HL-60 (cell line): ENCODE data around the gene MAPK1.
A peak's percentile ranks its signal among the peaks of the same experiment; 100 is the strongest.

Experiments
- DNase-seq, 2 experiments: peaks; one replicate each; pipeline ENCODE4 v3.0.0-alpha.2; 2010 to 2020; ENCODE audit warnings: low read depth in 1 of 2, low spot score in 1 of 2
- H3K27ac ChIP-seq: fragments of 250-450 bp; sonication (Bioruptor Pico); replicated peaks from 2 replicates; pipeline ENCODE4 v1.5.1; 2020; ENCODE audit warnings: mild to moderate bottlenecking, moderate library complexity
- H3K27me3 ChIP-seq: fragments of 250-450 bp; sonication (Bioruptor Pico); 2 replicates; pipeline ENCODE4 v1.5.1; 2021; ENCODE audit warnings: mild to moderate bottlenecking, moderate library complexity; ENCODE audit not compliant: insufficient read depth, poor library complexity, severe bottlenecking
- H3K4me3 ChIP-seq: replicated peaks from 2 replicates; pipeline ENCODE4 v1.5.1; 2011; ENCODE audit warnings: mild to moderate bottlenecking, control low read depth, low read length; ENCODE audit not compliant: insufficient read depth
- CTCF ChIP-seq: IDR thresholded peaks from one replicate; pipeline ENCODE4 v1.5.1; 2011; ENCODE audit warnings: low read length, control low read depth, inconsistent platforms; ENCODE audit not compliant: insufficient read depth
- GABPA ChIP-seq: IDR thresholded peaks from 2 replicates; pipeline ENCODE4 v1.6.1; 2012; ENCODE audit warnings: low read depth
- POLR2AphosphoS5 ChIP-seq: IDR thresholded peaks from 2 replicates; pipeline ENCODE4 v1.6.1; 2012; ENCODE audit warnings: low read depth
- REST ChIP-seq: IDR thresholded peaks from 2 replicates; pipeline ENCODE4 v1.6.1; 2012; ENCODE audit warnings: low read depth; ENCODE audit not compliant: insufficient replicate concordance
- SPI1 ChIP-seq: IDR thresholded peaks from 2 replicates; pipeline ENCODE4 v1.6.1; 2012; ENCODE audit warnings: low read depth, mild to moderate bottlenecking, borderline replicate concordance

MAPK1 gene

GRCh38 chr22:21736948-21737347 lies 130.5 kb downstream of the MAPK1 start:
- Histone ChIP-seq H3K4me3 (no peak overlapping the region), H3K27me3 (no peaks in the 10 kb centered on the region), H3K27ac (no peak overlapping the region)
- TF ChIP-seq CTCF (no peak), REST (no peak), SPI1 (no peak)
- DNase-seq, result no peak

DNA sequence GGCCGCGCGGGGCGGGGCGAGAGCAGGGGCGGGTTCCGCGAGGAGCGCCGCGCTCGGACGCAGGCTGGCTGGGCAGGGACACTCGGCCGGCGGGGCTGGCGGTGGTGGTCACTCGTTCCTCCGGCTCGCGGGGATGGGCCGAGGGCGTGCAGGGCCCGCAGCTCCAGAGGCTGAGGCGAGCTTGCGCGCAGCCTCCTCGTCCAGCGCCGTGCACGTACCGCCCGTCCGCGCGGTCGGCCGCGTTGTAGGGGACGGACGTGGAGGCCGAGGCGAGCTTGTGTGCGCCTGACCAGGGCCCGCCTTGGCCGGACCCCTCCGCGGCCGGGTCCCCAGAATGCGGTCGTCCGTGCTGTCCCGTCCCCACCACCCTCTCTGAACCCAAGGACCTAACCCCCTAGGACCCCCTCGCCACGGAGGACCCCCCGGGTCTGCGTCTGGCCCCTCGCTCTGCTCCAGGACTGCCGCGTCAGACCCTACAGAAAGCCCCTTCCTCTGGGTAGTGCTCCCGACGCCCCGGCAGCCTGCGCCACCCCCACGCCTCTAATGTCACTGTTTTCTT lies 131.3 kb downstream of the MAPK1 start:
- no peak overlapping the region for H3K27ac ChIP-seq
- peak overlapping the region; percentile 55 for H3K4me3 ChIP-seq
- no peak for TF ChIP-seq SPI1
- TF ChIP-seq POLR2AphosphoS5, result peak; percentile 35; the same call in 1 of the 2 replicates
- DNase-seq, result no peak
- H3K27me3 ChIP-seq, result no peaks in the 10 kb centered on the region

DNA sequence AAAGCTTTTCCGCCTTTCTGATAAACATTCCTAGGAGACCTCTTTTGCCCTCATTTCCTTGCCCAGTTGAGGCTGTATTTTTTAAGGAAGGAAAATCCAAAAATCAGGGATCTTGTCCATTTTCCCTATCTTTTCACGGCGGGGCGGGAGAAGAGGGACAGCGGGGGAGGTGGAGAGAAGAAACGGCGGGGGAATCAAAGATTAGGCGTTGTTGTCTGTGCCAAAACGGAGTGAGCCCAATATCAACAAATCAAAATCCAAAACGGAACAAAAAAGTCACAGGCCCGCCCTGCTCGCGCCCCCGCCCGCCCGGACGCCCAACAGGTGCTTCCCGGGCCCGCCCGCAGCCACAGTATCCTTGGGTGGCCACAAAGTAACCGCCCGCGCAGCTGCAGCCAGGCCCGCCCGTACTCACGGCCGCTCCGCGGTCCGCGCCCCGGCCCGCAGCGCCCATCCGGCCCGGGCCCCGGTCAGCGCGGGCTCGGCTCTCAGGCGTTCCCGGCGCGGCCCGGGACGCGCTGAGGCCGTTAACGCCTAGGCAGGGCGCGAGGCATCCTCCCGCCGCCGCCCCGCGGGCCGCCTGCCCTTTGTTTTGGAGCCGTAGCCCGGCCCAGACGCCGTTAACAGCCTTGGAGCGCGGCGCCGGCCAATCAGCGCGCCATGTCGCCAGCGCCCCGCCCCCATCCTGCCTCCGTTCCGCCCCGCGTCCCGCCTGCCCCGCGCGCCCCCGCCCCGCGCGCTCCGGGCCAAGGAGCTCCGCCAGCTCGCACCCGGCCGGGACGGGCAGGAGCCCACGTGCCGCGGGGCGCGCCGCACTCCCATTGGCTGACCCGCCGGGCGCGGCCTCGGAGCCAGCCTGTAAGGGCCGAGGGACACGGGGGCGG lies 132.0 kb downstream of the MAPK1 start, which contains the start of gene YPEL1:
Gene YPEL1, minus strand, starts transcription at position 595 of the 884 bp plus-strand sequence. CDS start 25,050 bp downstream, outside the sequence.
- no peak for TF ChIP-seq REST
- no peak for TF ChIP-seq CTCF
- TF ChIP-seq POLR2AphosphoS5, result 0 out of 2 replicates have a peak, but pooled peaks have one; percentile 3
- 0 out of 2 replicates have a peak, but pooled peaks have one; percentile 10 for TF ChIP-seq GABPA
- no peak for TF ChIP-seq SPI1
- peak within 1 kb of the TSS; percentile 46 for H3K27ac ChIP-seq

DNA sequence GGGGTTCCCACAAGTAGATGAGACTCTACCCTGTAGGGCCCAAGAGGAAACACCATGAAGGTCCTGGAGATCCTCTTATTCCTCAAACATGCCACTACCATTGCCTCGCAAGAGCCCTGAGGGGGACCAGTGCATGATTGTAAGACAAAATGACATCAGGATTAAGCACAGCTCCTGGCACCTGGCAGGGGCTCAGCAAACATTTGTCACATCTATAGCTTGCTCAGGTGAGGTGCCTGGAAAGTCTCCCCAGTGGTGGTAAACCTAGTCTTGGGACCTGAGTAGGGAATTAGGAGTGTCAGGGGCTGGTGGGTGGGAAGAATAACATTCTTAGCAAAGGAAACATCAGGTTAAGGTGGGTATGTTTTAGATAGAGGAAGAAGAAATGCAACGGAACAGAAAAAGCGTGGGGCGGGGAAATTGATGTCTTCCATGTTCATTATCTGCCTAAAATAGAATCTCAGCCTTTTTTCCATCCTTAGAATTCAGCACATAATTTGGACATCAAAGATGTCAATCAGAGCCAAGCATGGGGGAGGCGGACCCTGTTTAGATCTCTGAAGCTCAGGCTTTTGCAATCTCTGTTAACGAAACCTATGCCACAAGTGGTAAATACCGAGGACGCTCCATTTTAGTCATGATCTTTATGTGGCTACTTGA lies 132.8 kb downstream of the MAPK1 start:
- peak in 1 of 2 experiments; percentile 37 for DNase-seq
- Histone ChIP-seq H3K27me3 (no peaks in the 10 kb centered on the region), H3K27ac (peak overlapping the region; percentile 46)

More for the DNA sequence above, 132.0 kb downstream of the MAPK1 start, which contains the start of gene YPEL1:
- peak; percentile 94 to 95 for DNase-seq
- Histone ChIP-seq H3K27me3 (no peaks in the 10 kb centered on the region), H3K4me3 (peak within 1 kb of the TSS; percentile 63)

More for the DNA sequence above, 132.8 kb downstream of the MAPK1 start:
- TF ChIP-seq REST (peak; percentile 2), GABPA (no peak)
- peak overlapping the region; percentile 63 for H3K4me3 ChIP-seq
